ENCODE data around the gene GRAMD2A. TPM values are rescaled to one million over a fixed set of nuclear protein-coding genes. Genes with fewer than 3 reads are reported as not detected.

Gene GRAMD2A
- total and polyA plus RNA-seq, 10 of the 15 experiments (the other 5 are each of a cell fraction or from before 2014, with no cell fraction given): 0.02 to 0.35 TPM; not detected in 8

- TF ChIP-seq, protein P1, sequence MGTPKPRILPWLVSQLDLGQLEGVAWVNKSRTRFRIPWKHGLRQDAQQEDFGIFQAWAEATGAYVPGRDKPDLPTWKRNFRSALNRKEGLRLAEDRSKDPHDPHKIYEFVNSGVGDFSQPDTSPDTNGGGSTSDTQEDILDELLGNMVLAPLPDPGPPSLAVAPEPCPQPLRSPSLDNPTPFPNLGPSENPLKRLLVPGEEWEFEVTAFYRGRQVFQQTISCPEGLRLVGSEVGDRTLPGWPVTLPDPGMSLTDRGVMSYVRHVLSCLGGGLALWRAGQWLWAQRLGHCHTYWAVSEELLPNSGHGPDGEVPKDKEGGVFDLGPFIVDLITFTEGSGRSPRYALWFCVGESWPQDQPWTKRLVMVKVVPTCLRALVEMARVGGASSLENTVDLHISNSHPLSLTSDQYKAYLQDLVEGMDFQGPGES (IDR thresholded peaks at IDR 0.05): no peak
- no peak for TF ChIP-seq NFYA (IDR thresholded peaks at IDR 0.05; ENCODE audit: borderline replicate concordance, low read depth, low read length)
- TF ChIP-seq NR2C2 (IDR thresholded peaks at IDR 0.05; ENCODE audit: borderline replicate concordance, control insufficient read depth, insufficient read length, low read depth): no peak
- no peak for TF ChIP-seq ZNF24 (IDR thresholded peaks at IDR 0.05)
- TF ChIP-seq HDGF (IDR thresholded peaks at IDR 0.05): peak; percentile 83
- TF ChIP-seq, protein P2, sequence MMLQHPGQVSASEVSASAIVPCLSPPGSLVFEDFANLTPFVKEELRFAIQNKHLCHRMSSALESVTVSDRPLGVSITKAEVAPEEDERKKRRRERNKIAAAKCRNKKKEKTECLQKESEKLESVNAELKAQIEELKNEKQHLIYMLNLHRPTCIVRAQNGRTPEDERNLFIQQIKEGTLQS (IDR thresholded peaks at IDR 0.05; ENCODE audit: borderline replicate concordance, extremely low read depth, low read depth, low read length): peak; percentile 68; the same call in 1 of the 2 replicates
- no peak for TF ChIP-seq MYB (IDR thresholded peaks at IDR 0.05; ENCODE audit: borderline replicate concordance, low read depth, low read length)
- TF ChIP-seq TCF12 (IDR thresholded peaks at IDR 0.05; ENCODE audit: low read depth, low read length): no peak
- no peak for TF ChIP-seq STAT3 (IDR thresholded peaks at IDR 0.05; ENCODE audit: low read depth, low read length)
- no peak for TF ChIP-seq ATF7 (IDR thresholded peaks at IDR 0.05; ENCODE audit: low read depth)
- peak; percentile 52 for TF ChIP-seq MXI1 (IDR thresholded peaks at IDR 0.05; ENCODE audit: low read depth, low read length)
- TF ChIP-seq RFX5 (IDR thresholded peaks at IDR 0.05; ENCODE audit: low read depth, low read length): 0 out of 2 replicates have a peak, but pooled peaks have one; percentile 37
- no peak for TF ChIP-seq ATF2 (IDR thresholded peaks at IDR 0.05; ENCODE audit: low read length)
- TF ChIP-seq SREBF2 (IDR thresholded peaks at IDR 0.05; ENCODE audit: low read length): no peak
- peak; percentile 78 for TF ChIP-seq SP1 (IDR thresholded peaks at IDR 0.05; ENCODE audit: low read depth, low read length)
- TF ChIP-seq, protein P3, sequence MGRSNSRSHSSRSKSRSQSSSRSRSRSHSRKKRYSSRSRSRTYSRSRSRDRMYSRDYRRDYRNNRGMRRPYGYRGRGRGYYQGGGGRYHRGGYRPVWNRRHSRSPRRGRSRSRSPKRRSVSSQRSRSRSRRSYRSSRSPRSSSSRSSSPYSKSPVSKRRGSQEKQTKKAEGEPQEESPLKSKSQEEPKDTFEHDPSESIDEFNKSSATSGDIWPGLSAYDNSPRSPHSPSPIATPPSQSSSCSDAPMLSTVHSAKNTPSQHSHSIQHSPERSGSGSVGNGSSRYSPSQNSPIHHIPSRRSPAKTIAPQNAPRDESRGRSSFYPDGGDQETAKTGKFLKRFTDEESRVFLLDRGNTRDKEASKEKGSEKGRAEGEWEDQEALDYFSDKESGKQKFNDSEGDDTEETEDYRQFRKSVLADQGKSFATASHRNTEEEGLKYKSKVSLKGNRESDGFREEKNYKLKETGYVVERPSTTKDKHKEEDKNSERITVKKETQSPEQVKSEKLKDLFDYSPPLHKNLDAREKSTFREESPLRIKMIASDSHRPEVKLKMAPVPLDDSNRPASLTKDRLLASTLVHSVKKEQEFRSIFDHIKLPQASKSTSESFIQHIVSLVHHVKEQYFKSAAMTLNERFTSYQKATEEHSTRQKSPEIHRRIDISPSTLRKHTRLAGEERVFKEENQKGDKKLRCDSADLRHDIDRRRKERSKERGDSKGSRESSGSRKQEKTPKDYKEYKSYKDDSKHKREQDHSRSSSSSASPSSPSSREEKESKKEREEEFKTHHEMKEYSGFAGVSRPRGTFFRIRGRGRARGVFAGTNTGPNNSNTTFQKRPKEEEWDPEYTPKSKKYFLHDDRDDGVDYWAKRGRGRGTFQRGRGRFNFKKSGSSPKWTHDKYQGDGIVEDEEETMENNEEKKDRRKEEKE (IDR thresholded peaks at IDR 0.05): no peak
- TF ChIP-seq RBBP5 (conservative IDR thresholded peaks at IDR 0.05): no peak
- no peak for TF ChIP-seq IKZF2 (IDR thresholded peaks at IDR 0.05)
- no peak for TF ChIP-seq TCF7 (IDR thresholded peaks at IDR 0.05; ENCODE audit: borderline replicate concordance)
- no peak for TF ChIP-seq CBX3 (IDR thresholded peaks at IDR 0.05; ENCODE audit: borderline replicate concordance, low read depth)
- no peak for TF ChIP-seq FOXK2 (IDR thresholded peaks at IDR 0.05)
- peak; percentile 87 for TF ChIP-seq NBN (IDR thresholded peaks at IDR 0.05)
These were observed 79.3 kb downstream of the GRAMD2A start, which contains the start of the genes MYO9A and SENP8 (continued) for GRCh38 chr15:72118017-72118978.
